K562 (cell line): ENCODE data around the gene SLC8A2. TPM values are rescaled to one million over a fixed set of nuclear protein-coding genes. Genes with fewer than 3 reads are reported as not detected.

ENCODE experiments used
- ATF7 ChIP-seq: fragments of 450-650 bp; IDR thresholded peaks from 2 replicates; pipeline ENCODE4 v1.7.1; 2014; ENCODE audit warnings: mild to moderate bottlenecking, moderate library complexity
- CC2D1A ChIP-seq: fragments of 450-650 bp; IDR thresholded peaks from 2 replicates; pipeline ENCODE4 v1.6.1; 2017; ENCODE audit warnings: mild to moderate bottlenecking
- CCNT2 ChIP-seq: IDR thresholded peaks from 2 replicates; pipeline ENCODE4 v1.6.1; 2011; ENCODE audit warnings: borderline replicate concordance, low read depth, mild to moderate bottlenecking, moderate library complexity, mixed read lengths, low read length; ENCODE audit not compliant: insufficient read length; ENCODE audit errors: extremely low read depth
- CREB1 ChIP-seq, 2 experiments: sonication (generic) in 1 of 2; formaldehyde crosslinking in 1 of 2; IDR thresholded peaks; 2 replicates each; pipeline versions ENCODE4 v1.6.1 to v1.8.0; 2012 to 2022; ENCODE audit warnings: inconsistent platforms in 1 of 2, mild to moderate bottlenecking in 1 of 2, missing genetic modification reagents in 1 of 2, moderate library complexity in 1 of 2
- FOXJ3 ChIP-seq: sonication (generic); formaldehyde crosslinking; IDR thresholded peaks from 2 replicates; pipeline ENCODE4 v1.4.0; 2020; ENCODE audit warnings: mild to moderate bottlenecking, missing genetic modification reagents
- HDAC2 ChIP-seq: fragments of 450-650 bp; IDR thresholded peaks from 2 replicates; pipeline ENCODE4 v1.6.1; 2016; ENCODE audit warnings: mild to moderate bottlenecking
- HIVEP1 ChIP-seq: fragments of 250-450 bp; sonication (Bioruptor Pico); IDR thresholded peaks from 2 replicates; pipeline ENCODE4 v1.4.0; 2020; ENCODE audit warnings: mild to moderate bottlenecking
- KDM4B ChIP-seq, 2 experiments: fragments of 450-650 bp in 1 of 2; sonication (generic) in 1 of 2; IDR thresholded peaks; 2 replicates each; pipeline ENCODE4 v1.6.1; 2016 to 2017; ENCODE audit warnings: borderline replicate concordance in 2 of 2, antibody characterized with exemption in 1 of 2, low read depth in 1 of 2, mild to moderate bottlenecking in 1 of 2
- MNT ChIP-seq, 2 experiments: fragments of 450-650 bp; conservative IDR thresholded peaks; 2 replicates each; pipeline ENCODE4 v1.6.1; 2017; ENCODE audit warnings: mild to moderate bottlenecking in 2 of 2, moderate library complexity in 2 of 2
- NFATC3 ChIP-seq: fragments of 450-650 bp; IDR thresholded peaks from 2 replicates; pipeline ENCODE4 v1.6.1; 2017; ENCODE audit warnings: mild to moderate bottlenecking
- NR3C1 ChIP-seq: sonication (generic); formaldehyde crosslinking; IDR thresholded peaks from 2 replicates; pipeline ENCODE4 v1.8.1; 2022; ENCODE audit warnings: missing genetic modification reagents
- PHF8 ChIP-seq: fragments of 200-600 bp; sonication (generic); IDR thresholded peaks from 2 replicates; pipeline ENCODE4 v1.6.1; 2012; ENCODE audit warnings: mixed run types, mild to moderate bottlenecking, inconsistent platforms, low read length, moderate library complexity, borderline replicate concordance
- RCOR1 ChIP-seq, 2 experiments: IDR thresholded peaks; 2 replicates each; pipeline ENCODE4 v1.6.1; 2012; ENCODE audit warnings: low read depth in 2 of 2, low read length in 2 of 2, borderline replicate concordance in 1 of 2, improper control_type of control experiment in 1 of 2
- RFX5 ChIP-seq: IDR thresholded peaks from 2 replicates; pipeline ENCODE4 v1.6.1; 2011; ENCODE audit warnings: low read depth, mild to moderate bottlenecking, improper control_type of control experiment, low read length
- SMAD1 ChIP-seq: fragments of 150-350 bp; IDR thresholded peaks from 2 replicates; pipeline ENCODE4 v1.6.1; 2014; ENCODE audit warnings: low read length, low read depth; ENCODE audit not compliant: partially characterized antibody
- TEAD4 ChIP-seq, 2 experiments: sonication (generic) in 1 of 2; formaldehyde crosslinking in 1 of 2; IDR thresholded peaks; 2 replicates each; pipeline versions ENCODE4 v1.6.1 to v1.8.0; 2012 to 2022; ENCODE audit warnings: borderline replicate concordance in 1 of 2, inconsistent platforms in 1 of 2, low read length in 1 of 2, mild to moderate bottlenecking in 1 of 2, missing genetic modification reagents in 1 of 2
- THRAP3 ChIP-seq: fragments of 450-650 bp; IDR thresholded peaks from 2 replicates; pipeline ENCODE4 v1.6.1; 2016; ENCODE audit warnings: mild to moderate bottlenecking, inconsistent platforms, borderline replicate concordance
- ZC3H4 ChIP-seq: sonication (generic); formaldehyde crosslinking; IDR thresholded peaks from 2 replicates; pipeline ENCODE4 v1.9.0; 2021; ENCODE audit warnings: missing genetic modification reagents, borderline replicate concordance
- ZFPM2 ChIP-seq: fragments of 250-450 bp; sonication (Bioruptor Pico); IDR thresholded peaks from 2 replicates; pipeline ENCODE4 v1.5.1; 2022; ENCODE audit warnings: mild to moderate bottlenecking
- ZNF184 ChIP-seq: sonication (generic); formaldehyde crosslinking; IDR thresholded peaks from 2 replicates; pipeline ENCODE4 v1.5.0; 2020; ENCODE audit warnings: missing genetic modification reagents
- ZNF280A ChIP-seq: fragments of 450-650 bp; IDR thresholded peaks from 2 replicates; pipeline ENCODE4 v1.6.1; 2018; ENCODE audit warnings: mild to moderate bottlenecking, low read depth; ENCODE audit not compliant: partially characterized antibody
- ZNF717 ChIP-seq: fragments of 250-450 bp; sonication (Bioruptor Pico); IDR thresholded peaks from 2 replicates; pipeline ENCODE4 v1.5.0; 2021
- ZNF75A ChIP-seq: fragments of 450-650 bp; formaldehyde crosslinking; IDR thresholded peaks from 2 replicates; pipeline ENCODE4 v1.4.0; 2020; ENCODE audit warnings: mild to moderate bottlenecking
- polyA plus RNA-seq, 8 experiments: library from polyadenylated mRNA; depleted of rRNA in 4 of 8; stranded (reverse) in 5 of 8; unstranded in 3 of 8; fragments of >200 nt; fragmentation: Nextera tagmentation in 2 of 8; fragmentation: Illumina TruSeq in 1 of 8; extraction: Ambion mirVana in 2 of 8; extraction: Trizol in 1 of 8; gene quantifications; 2 replicates each; pipeline versions ENCODE4 v1.2.1 to v1.2.3, GENCODE V29; 2011 to 2014; ENCODE audit warnings: inconsistent platforms in 1 of 8, missing spikeins in 1 of 8
- total RNA-seq, 7 experiments: library from RNA; depleted of rRNA in 6 of 7; stranded (reverse); fragments of >200 nt in 6 of 7; fragmentation: Illumina TruSeq in 2 of 7; extraction: Trizol in 2 of 7; gene quantifications; 2 replicates each; pipeline versions ENCODE4 v1.2.1 to v1.2.3, GENCODE V29; 2011 to 2021; ENCODE audit warnings: low replicate concordance in 1 of 7

The SLC8A2 gene
- total and polyA plus RNA-seq, 9 of the 15 experiments (the other 6 are each of a cell fraction or from before 2014, with no cell fraction given), result 0.07 to 0.66 (median 0.24) TPM; not detected in 3

GRCh38 chr19:47497050-47497766 lies 25.5 kb upstream of the SLC8A2 start (continued):
- peak in 1 of 2 experiments; percentile 70; a peak in 2 of 4 replicates for TF ChIP-seq MNT (conservative IDR thresholded peaks at IDR 0.05)
- no peak for TF ChIP-seq ZNF717 (CRISPR knock-in tag)
- TF ChIP-seq CC2D1A, result no peak
- no peak for TF ChIP-seq NFATC3
- TF ChIP-seq RFX5, result no peak
- TF ChIP-seq ZNF184 (CRISPR knock-in tag), result no peak
- TF ChIP-seq FOXJ3 (CRISPR knock-in tag), result no peak
- TF ChIP-seq RCOR1 (IDR thresholded peaks at IDR 0.05; ENCODE audit: borderline replicate concordance in 1 of 2, low read depth in 2 of 2, low read length in 2 of 2), result peak; percentile 22 to 35; a peak in 1 of 4 replicates
- no peak; the same call in 1 of the 2 replicates for TF ChIP-seq ATF7
- no peak for TF ChIP-seq ZNF75A (CRISPR knock-in tag)
- no peak for TF ChIP-seq KDM4B (IDR thresholded peaks at IDR 0.05; ENCODE audit: borderline replicate concordance in 2 of 2, low read depth in 1 of 2)
- TF ChIP-seq ZFPM2 (CRISPR knock-in tag), result no peak
- no peak for TF ChIP-seq ZNF280A
- TF ChIP-seq CCNT2, result peak; percentile 48
- no peak; the same call in 1 of the 2 replicates for TF ChIP-seq CREB1 (IDR thresholded peaks at IDR 0.05)
- no peak for TF ChIP-seq CREB1 (CRISPR knock-in tag; IDR thresholded peaks at IDR 0.05)
- no peak for TF ChIP-seq HIVEP1
- TF ChIP-seq PHF8, result no peak
- no peak for TF ChIP-seq HDAC2
- no peak for TF ChIP-seq THRAP3
- peak; percentile 89 for TF ChIP-seq TEAD4 (IDR thresholded peaks at IDR 0.05; ENCODE audit: low read length)
- no peak for TF ChIP-seq TEAD4 (CRISPR knock-in tag; IDR thresholded peaks at IDR 0.05; ENCODE audit: borderline replicate concordance)
- TF ChIP-seq ZC3H4 (CRISPR knock-in tag), result no peak
- no peak for TF ChIP-seq NR3C1
- TF ChIP-seq SMAD1, result no peak
